H1 (cell line): Measurements from ENCODE around the gene CEP250. TPM values are rescaled to one million over a fixed set of nuclear protein-coding genes. Genes with fewer than 3 reads are reported as not detected.

Experiments used
- CTCF ChIA-PET: fragments of 300-600 bp; sonication (Branson Sonifier 250); formaldehyde crosslinking; loops from one replicate; lab custom pipeline; 2021; ENCODE audit not compliant: partially characterized antibody; lab: Charles Lee
- POLR2A ChIA-PET: fragments of 300-600 bp; sonication (Branson Sonifier 250); formaldehyde crosslinking; loops from one replicate; lab custom pipeline; 2021; ENCODE audit warnings: inconsistent platforms; ENCODE audit not compliant: partially characterized antibody; lab: Charles Lee
- DNase-seq, 2 experiments: peaks; one replicate each; pipeline versions ENCODE4 v3.0.0 to v3.0.0-alpha.2; 2010 to 2022; ENCODE audit warnings: low spot score in 2 of 2, low read depth in 1 of 2, mixed read lengths in 1 of 2
- FAIRE-seq: peaks from 2 replicates; lab custom pipeline; 2011; peaks lifted over from hg19 to GRCh38; lab: Jason Lieb, UNC
- H2AFZ ChIP-seq: 2 replicates; pipeline ENCODE4 v1.8.1; 2012; ENCODE audit warnings: low read length, inconsistent platforms
- H2AK5ac ChIP-seq: 2 replicates; pipeline ENCODE4 v1.6.1; 2013; ENCODE audit warnings: low read depth, low read length
- H2BK120ac ChIP-seq: replicated peaks from 2 replicates; pipeline ENCODE3; 2013; ENCODE audit warnings: low read depth, low read length, inconsistent platforms
- H2BK12ac ChIP-seq: 2 replicates; pipeline ENCODE4 v1.6.1; 2013; ENCODE audit warnings: low read depth, low read length
- H2BK15ac ChIP-seq: 2 replicates; pipeline ENCODE4 v1.6.1; 2013; ENCODE audit warnings: low read length
- H2BK20ac ChIP-seq: 2 replicates; pipeline ENCODE4 v1.6.1; 2013; ENCODE audit warnings: low read length
- H2BK5ac ChIP-seq: 2 replicates; pipeline ENCODE4 v1.6.1; 2013; ENCODE audit warnings: low read depth, low read length
- H3K14ac ChIP-seq: 2 replicates; pipeline ENCODE4 v1.6.1; 2013; ENCODE audit warnings: inconsistent platforms; ENCODE audit not compliant: insufficient read length
- H3K18ac ChIP-seq: 2 replicates; pipeline ENCODE4 v1.6.1; 2013; ENCODE audit warnings: low read length; ENCODE audit errors: extremely low read depth
- H3K23ac ChIP-seq: 2 replicates; pipeline ENCODE4 v1.6.1; 2013; ENCODE audit warnings: inconsistent platforms; ENCODE audit not compliant: insufficient read length
- H3K23me2 ChIP-seq: 2 replicates; pipeline ENCODE4 v1.6.1; 2013; ENCODE audit warnings: low read depth, low read length
- H3K27ac ChIP-seq: 2 replicates; pipeline ENCODE4 v1.6.1; 2011; ENCODE audit warnings: low read depth, low read length, inconsistent platforms
- H3K27me3 ChIP-seq, 4 experiments: replicated peaks in 1 of 4; 1 replicate in 1 of 4; 2 replicates in 3 of 4; pipeline versions ENCODE4 v1.6.1 to v1.8.1; 2011 to 2013; ENCODE audit warnings: low read length in 3 of 4, mild to moderate bottlenecking in 3 of 4, inconsistent platforms in 2 of 4, mixed read lengths in 2 of 4, moderate library complexity in 1 of 4; ENCODE audit not compliant: control insufficient read depth in 3 of 4, insufficient read depth in 3 of 4; ENCODE audit errors: extremely low read depth in 1 of 4
- H3K36me3 ChIP-seq, 4 experiments: 2 replicates each; pipeline versions ENCODE4 v1.6.1 to v1.8.1; 2011 to 2013; ENCODE audit warnings: mild to moderate bottlenecking in 4 of 4, low read length in 3 of 4, moderate library complexity in 2 of 4, control low read depth in 1 of 4, inconsistent platforms in 1 of 4; ENCODE audit not compliant: insufficient read depth in 4 of 4, control insufficient read depth in 2 of 4
- H3K4ac ChIP-seq: replicated peaks from 2 replicates; pipeline ENCODE3; 2013; ENCODE audit warnings: low read length, low read depth, mixed read lengths, inconsistent platforms; ENCODE audit not compliant: insufficient read length
- H3K4me1 ChIP-seq, 4 experiments: replicated peaks in 1 of 4; 1 replicate in 1 of 4; 2 replicates in 3 of 4; pipeline versions ENCODE4 v1.6.1 to v1.8.1; 2011 to 2013; ENCODE audit warnings: low read length in 3 of 4, inconsistent platforms in 2 of 4, mixed read lengths in 1 of 4; ENCODE audit not compliant: insufficient read depth in 4 of 4, control insufficient read depth in 3 of 4
- H3K4me2 ChIP-seq, 2 experiments: 2 replicates each; pipeline versions ENCODE4 v1.6.1 to v1.8.1; 2011 to 2013; ENCODE audit warnings: low read depth in 2 of 2, low read length in 2 of 2, control low read depth in 1 of 2, inconsistent platforms in 1 of 2, mild to moderate bottlenecking in 1 of 2; ENCODE audit not compliant: insufficient read depth in 1 of 2
- H3K4me3 ChIP-seq, 4 experiments: fragments of 200-600, 300-600 bp in 1 of 4; sonication (generic), shearing (Covaris generic), sonication (Bioruptor Twin) in 1 of 4; 2 replicates each; pipeline versions ENCODE4 v1.5.1 to v1.8.1; 2011 to 2016; ENCODE audit warnings: low read length in 4 of 4, low read depth in 3 of 4, control low read depth in 2 of 4, inconsistent platforms in 2 of 4, mild to moderate bottlenecking in 2 of 4, mixed read lengths in 1 of 4, moderate library complexity in 1 of 4; ENCODE audit not compliant: insufficient read depth in 2 of 4; ENCODE audit errors: extremely low read depth in 1 of 4
- H3K56ac ChIP-seq: replicated peaks from 2 replicates; pipeline ENCODE3; 2013; ENCODE audit warnings: low read depth, mild to moderate bottlenecking, mixed read lengths, low read length, inconsistent platforms; ENCODE audit not compliant: insufficient read length
- H3K79me1 ChIP-seq: 2 replicates; pipeline ENCODE4 v1.6.1; 2013; ENCODE audit warnings: low read depth, low read length, control low read depth
- H3K79me2 ChIP-seq, 2 experiments: 2 replicates each; pipeline versions ENCODE4 v1.6.1 to v1.8.1; 2012 to 2013; ENCODE audit warnings: low read length in 2 of 2, mild to moderate bottlenecking in 2 of 2, inconsistent platforms in 1 of 2; ENCODE audit not compliant: insufficient read depth in 2 of 2, control insufficient read depth in 1 of 2
- H3K9ac ChIP-seq, 4 experiments: replicated peaks in 1 of 4; 1 replicate in 1 of 4; 2 replicates in 3 of 4; pipeline versions ENCODE4 v1.6.1 to v1.8.1; 2011 to 2013; ENCODE audit warnings: low read depth in 3 of 4, low read length in 3 of 4, control low read depth in 2 of 4, mild to moderate bottlenecking in 2 of 4, moderate library complexity in 2 of 4, inconsistent platforms in 1 of 4; ENCODE audit errors: extremely low read depth in 1 of 4
- H3K9me3 ChIP-seq, 2 experiments: 2 replicates each; pipeline versions ENCODE4 v1.6.1 to v1.8.1; 2012 to 2013; ENCODE audit warnings: mild to moderate bottlenecking in 2 of 2, moderate library complexity in 2 of 2, control low read depth in 1 of 2, inconsistent platforms in 1 of 2, low read depth in 1 of 2, low read length in 1 of 2, mixed read lengths in 1 of 2; ENCODE audit not compliant: insufficient read depth in 2 of 2
- H4K20me1 ChIP-seq, 2 experiments: replicated peaks in 1 of 2; 2 replicates each; pipeline versions ENCODE3 to v1.8.1; 2011 to 2013; ENCODE audit warnings: inconsistent platforms in 2 of 2, low read length in 2 of 2, mild to moderate bottlenecking in 1 of 2; ENCODE audit not compliant: insufficient read depth in 2 of 2, control insufficient read depth in 1 of 2
- H4K5ac ChIP-seq: 2 replicates; pipeline ENCODE4 v1.6.1; 2013; ENCODE audit warnings: low read length, low read depth, mixed read lengths, inconsistent platforms; ENCODE audit not compliant: insufficient read length
- H4K8ac ChIP-seq: 2 replicates; pipeline ENCODE4 v1.8.0; 2013; ENCODE audit warnings: mild to moderate bottlenecking, moderate library complexity, low read length, inconsistent platforms; ENCODE audit not compliant: insufficient read depth; ENCODE audit errors: extremely low read depth
- H4K91ac ChIP-seq: replicated peaks from 2 replicates; pipeline ENCODE3; 2013; ENCODE audit warnings: low read length, mixed read lengths, inconsistent platforms; ENCODE audit not compliant: insufficient read length
- ATF2 ChIP-seq: IDR thresholded peaks from 2 replicates; pipeline ENCODE4 v1.6.1; 2012; ENCODE audit warnings: low read length, inconsistent platforms
- E2F6 ChIP-seq: IDR thresholded peaks from 2 replicates; pipeline ENCODE4 v1.6.1; 2012; ENCODE audit warnings: inconsistent platforms
- EGR1 ChIP-seq: IDR thresholded peaks from 2 replicates; pipeline ENCODE4 v1.6.1; 2011; ENCODE audit warnings: low read depth, low read length, borderline replicate concordance
- EP300 ChIP-seq, 2 experiments: IDR thresholded peaks; 1 replicate in 1 of 2; 2 replicates in 1 of 2; pipeline ENCODE4 v1.6.1; 2011 to 2012; ENCODE audit warnings: low read depth in 2 of 2, low read length in 2 of 2, mild to moderate bottlenecking in 2 of 2, borderline replicate concordance in 1 of 2, inconsistent platforms in 1 of 2, moderate library complexity in 1 of 2
- RNF2 ChIP-seq: fragments of 200-900, 300-1000 bp; sonication (generic); IDR thresholded peaks from 2 replicates; pipeline ENCODE4 v1.7.1; 2016; ENCODE audit warnings: borderline replicate concordance, low read depth, mild to moderate bottlenecking, antibody characterized with exemption, low read length; ENCODE audit not compliant: poor library complexity, severe bottlenecking; ENCODE audit errors: missing control alignments
- SP2 ChIP-seq: IDR thresholded peaks from 2 replicates; pipeline ENCODE4 v1.6.1; 2012; ENCODE audit warnings: mild to moderate bottlenecking, low read length, inconsistent platforms
- SUZ12 ChIP-seq: fragments of 200-600 bp; sonication (generic); IDR thresholded peaks from 2 replicates; pipeline ENCODE4 v1.6.1; 2012; ENCODE audit warnings: mild to moderate bottlenecking, inconsistent platforms, low read length, moderate library complexity, mixed read lengths
- TEAD4 ChIP-seq: IDR thresholded peaks from 2 replicates; pipeline ENCODE4 v1.6.1; 2012; ENCODE audit warnings: low read depth, low read length, inconsistent platforms, mixed read lengths
- YY1 ChIP-seq: IDR thresholded peaks from 2 replicates; pipeline ENCODE4 v1.6.1; 2011; ENCODE audit warnings: low read depth, mild to moderate bottlenecking, low read length
- ZNF274 ChIP-seq: IDR thresholded peaks from 2 replicates; pipeline ENCODE4 v1.7.0; 2012; ENCODE audit warnings: low read length, borderline replicate concordance; ENCODE audit errors: extremely low read depth
- WGBS, 2 experiments: shearing (Covaris generic) in 1 of 2; methylation state at CpG; one replicate each; pipeline versions ENCODE4 v1.1.6 to v1.1.7; 2013 to 2015; ENCODE audit warnings: low lambda C conversion rate in 2 of 2, mixed read lengths in 2 of 2, inconsistent platforms in 1 of 2, low coverage in 1 of 2, missing lambda C conversion rate in 1 of 2; ENCODE audit not compliant: insufficient replicate concordance in 2 of 2, insufficient coverage in 1 of 2, insufficient read length in 1 of 2; ENCODE audit errors: extremely low coverage in 1 of 2, missing lambda C conversion rate in 1 of 2; 5-methylcytosine and 5-hydroxymethylcytosine counted together
- polyA plus RNA-seq, 7 experiments: library from polyadenylated mRNA; depleted of rRNA in 3 of 7; stranded (reverse) in 5 of 7; unstranded in 2 of 7; fragments of >200 nt in 5 of 7; fragments of 200-250 nt in 2 of 7; gene quantifications; 1 replicate in 5 of 7; 2 replicates in 1 of 7; 4 replicates in 1 of 7; pipeline versions ENCODE4 v1.2.1 to v1.2.3, GENCODE V29; 2011 to 2013; ENCODE audit warnings: missing spikeins in 2 of 7, mixed read lengths in 2 of 7
- total RNA-seq: library from RNA; stranded (reverse); fragmentation: NEBNext Ultra II Directional; extraction: Animal tissue kit (Norgen Biotek cat#: 25700); gene quantifications from 2 replicates; pipeline ENCODE4 v1.2.1, GENCODE V29; 2021

The CEP250 gene
- total and polyA plus RNA-seq, 2 of the 8 experiments (the other 6 are each of a cell fraction or from before 2014, with no cell fraction given), result 2.6 to 33.7 TPM

- Histone ChIP-seq H2AK5ac (no peak overlapping the region), H3K56ac (no peak overlapping the region), H2BK20ac (no peak overlapping the region), H3K79me2 (peaks cover 0 to 10% of the 10 kb centered on the region in 2 experiments; a peak in 1 of 4 replicates), H3K4me1 (peaks cover 2 to 6% (median 4%) of the 10 kb centered on the region in 4 experiments; a peak in 5 of 7 replicates), H2BK15ac (no peak overlapping the region), H3K4me2 (peak overlapping the region; percentile 91 to 95), H2BK5ac (no peak overlapping the region), H3K14ac (no peak overlapping the region), H3K18ac (no peak overlapping the region), H3K4ac (no peak overlapping the region), H4K5ac (no peak overlapping the region), H3K9me3 (no peaks in the 10 kb centered on the region), H3K27me3 (no peaks in the 10 kb centered on the region), H2AFZ (no peak overlapping the region), H4K91ac (no peak overlapping the region), H3K27ac (no peak overlapping the region), H3K4me3 (peak overlapping the region in 3 of 4 experiments; percentile 74 to 82 (median 76); a peak in 5 of 8 replicates), H3K23me2 (peaks cover 13% of the 10 kb centered on the region), H3K36me3 (peaks cover 5 to 21% (median 9%) of the 10 kb centered on the region in 4 experiments; a peak in 5 of 8 replicates), H4K20me1 (peaks cover 0 to 2% of the 10 kb centered on the region in 2 experiments), H4K8ac (no peak overlapping the region), H3K23ac (no peak overlapping the region), H3K9ac (peak overlapping the region in 1 of 4 experiments; percentile 91; a peak in 1 of 7 replicates), H3K79me1 (peaks cover 6% of the 10 kb centered on the region; the same call in 1 of the 2 replicates), H2BK120ac (no peak overlapping the region), H2BK12ac (0 out of 2 replicates have a peak overlapping the region, but pooled peaks have one; percentile 6)
- POLR2A ChIA-PET, result interaction anchor here (1.0 to 3.0 kb wide), 10 partner anchors 9 to 199 kb away, joined by 3 to 30 read pairs (median 5); partner anchors contain the start of gene RBM39
- DNase-seq (no peak), FAIRE-seq (no peak)
- 91% methylated on average over 1 of the region's 1 CpG; no CpG with 5 or more reads in 1 of the 2 experiments for WGBS, 2 experiments
- CTCF ChIA-PET, result interaction anchor here (1.0 to 1.7 kb wide), 7 partner anchors 12 to 75 kb away, joined by 3 to 8 read pairs (median 4); no protein-coding TSS in a partner anchor
- TF ChIP-seq E2F6 (no peak), SUZ12 (no peak), SP2 (no peak), ATF2 (no peak), ZNF274 (no peak), TEAD4 (no peak), YY1 (no peak), EP300 (IDR thresholded peaks at IDR 0.05; ENCODE audit: borderline replicate concordance in 1 of 2, low read depth in 2 of 2, low read length in 2 of 2) (no peak), EGR1 (no peak), RNF2 (no peak)
Measured at GRCh38 chr20:35542990-35543389, 87.6 kb downstream of the CEP250 start.
